ENCODE measurements around the gene CASTOR1.

Gene CASTOR1

GRCh38 chr22:30334646-30335045 lies 45.3 kb upstream of the CASTOR1 start:
- no peaks in the 10 kb centered on the region for H3K9me3 ChIP-seq
- H3K4me3 ChIP-seq (ENCODE audit: low read depth in 1 of 2, low read length in 1 of 2), result no peak overlapping the region
- no peaks in the 10 kb centered on the region for H3K4me1 ChIP-seq (ENCODE audit: control insufficient read depth in 1 of 2, insufficient read depth in 1 of 2, low read depth in 1 of 2, low read length in 1 of 2)
- no peak overlapping the region for H3K27ac ChIP-seq
- no peaks in the 10 kb centered on the region for H3K27me3 ChIP-seq
- no peak for TF ChIP-seq CTCF (IDR thresholded peaks at IDR 0.05)
- peaks cover 98% of the 10 kb centered on the region for H3K36me3 ChIP-seq

- Histone ChIP-seq H3K36me3 (peaks cover 95% of the 10 kb centered on the region), H3K27me3 (no peaks in the 10 kb centered on the region), H3K27ac (no peak overlapping the region), H3K4me1 (ENCODE audit: control insufficient read depth in 1 of 2, insufficient read depth in 1 of 2, low read depth in 1 of 2, low read length in 1 of 2) (no peaks in the 10 kb centered on the region), H3K4me3 (ENCODE audit: low read depth in 1 of 2, low read length in 1 of 2) (no peak overlapping the region), H3K9me3 (no peaks in the 10 kb centered on the region)
- no peak for TF ChIP-seq CTCF (IDR thresholded peaks at IDR 0.05)
Measured at GRCh38 chr22:30333707-30334087, 44.4 kb upstream of the CASTOR1 start.

GRCh38 chr22:30332994-30333706 lies 43.8 kb upstream of the CASTOR1 start:
- no peaks in the 10 kb centered on the region for H3K9me3 ChIP-seq
- H3K36me3 ChIP-seq, result peaks cover 90% of the 10 kb centered on the region
- H3K27ac ChIP-seq, result peak overlapping the region; percentile 15
- no peaks in the 10 kb centered on the region for H3K27me3 ChIP-seq
- no peaks in the 10 kb centered on the region for H3K4me1 ChIP-seq (ENCODE audit: control insufficient read depth in 1 of 2, insufficient read depth in 1 of 2, low read depth in 1 of 2, low read length in 1 of 2)
- no peak for TF ChIP-seq CTCF (IDR thresholded peaks at IDR 0.05)
- H3K4me3 ChIP-seq (ENCODE audit: low read depth in 1 of 2, low read length in 1 of 2), result no peak overlapping the region

- H3K27ac ChIP-seq, result peak overlapping the region; percentile 15
- H3K36me3 ChIP-seq, result peaks cover 84% of the 10 kb centered on the region
- no peaks in the 10 kb centered on the region for H3K27me3 ChIP-seq
- no peak for TF ChIP-seq CTCF (IDR thresholded peaks at IDR 0.05)
- no peak overlapping the region for H3K4me3 ChIP-seq (ENCODE audit: low read depth in 1 of 2, low read length in 1 of 2)
- peaks cover 0 to 2% of the 10 kb centered on the region in 2 experiments for H3K4me1 ChIP-seq (ENCODE audit: control insufficient read depth in 1 of 2, insufficient read depth in 1 of 2, low read depth in 1 of 2, low read length in 1 of 2)
- H3K9me3 ChIP-seq, result no peaks in the 10 kb centered on the region
Measured at GRCh38 chr22:30332551-30332950, 43.2 kb upstream of the CASTOR1 start.

GRCh38 chr22:30328466-30329049 lies 39.3 kb upstream of the CASTOR1 start:
- peak overlapping the region; percentile 15 for H3K27ac ChIP-seq
- H3K9me3 ChIP-seq, result no peaks in the 10 kb centered on the region
- no peaks in the 10 kb centered on the region for H3K27me3 ChIP-seq
- H3K4me1 ChIP-seq (ENCODE audit: control insufficient read depth in 1 of 2, insufficient read depth in 1 of 2, low read depth in 1 of 2, low read length in 1 of 2), result peaks cover 35 to 39% of the 10 kb centered on the region in 2 experiments
- TF ChIP-seq CTCF (IDR thresholded peaks at IDR 0.05), result no peak
- H3K36me3 ChIP-seq, result peaks cover 44% of the 10 kb centered on the region
- no peak overlapping the region for H3K4me3 ChIP-seq (ENCODE audit: low read depth in 1 of 2, low read length in 1 of 2)

Data from neutrophil (primary cell).